SU-DHL-6 (cell line): Measurements from ENCODE around the gene SLC6A2.

Experiments
- H2AFZ ChIP-seq: fragments of 200-600 bp; sonication (generic); 2 replicates; pipeline ENCODE4 v1.6.1; 2014; ENCODE audit warnings: low read depth, mild to moderate bottlenecking, moderate library complexity, mixed read lengths, antibody characterized with exemption, low read length; ENCODE audit not compliant: severe bottlenecking
- H3F3A ChIP-seq: fragments of 200-600 bp; shearing (Covaris generic); 2 replicates; pipeline ENCODE4 v1.6.0; 2016; ENCODE audit warnings: antibody characterized with exemption, mild to moderate bottlenecking; ENCODE audit not compliant: insufficient read depth
- H3K27ac ChIP-seq: fragments of 200-600 bp; sonication (generic); 2 replicates; pipeline ENCODE4 v1.5.1; 2016; ENCODE audit warnings: low read depth, mild to moderate bottlenecking, low read length, moderate library complexity, mixed read lengths
- H3K27me3 ChIP-seq: fragments of 200-600 bp; sonication (generic), shearing (Covaris generic); 2 replicates; pipeline ENCODE4 v1.6.0; 2014; ENCODE audit warnings: mild to moderate bottlenecking, low read length
- H3K36me3 ChIP-seq: fragments of 200-600 bp; sonication (generic); 2 replicates; pipeline ENCODE4 v1.6.1; 2014; ENCODE audit warnings: mild to moderate bottlenecking, low read length, mixed read lengths
- H3K4me2 ChIP-seq: fragments of 300-600, 200-600 bp; shearing (Covaris generic), sonication (generic); 2 replicates; pipeline ENCODE4 v1.6.0; 2014; ENCODE audit warnings: low read length, low read depth, mild to moderate bottlenecking; ENCODE audit not compliant: poor library complexity, severe bottlenecking
- H3K4me3 ChIP-seq: fragments of 200-600 bp; sonication (generic); 2 replicates; pipeline ENCODE4 v1.5.1; 2014; ENCODE audit warnings: antibody characterized with exemption, low read length, mild to moderate bottlenecking, mixed read lengths; ENCODE audit not compliant: insufficient read depth, poor library complexity, severe bottlenecking
- H3K79me2 ChIP-seq: fragments of 200-600 bp; sonication (generic); 2 replicates; pipeline ENCODE4 v1.6.1; 2014; ENCODE audit warnings: mild to moderate bottlenecking, low read length, moderate library complexity; ENCODE audit not compliant: insufficient read depth
- H3K9ac ChIP-seq: fragments of 200-600 bp; sonication (generic); 2 replicates; pipeline ENCODE4 v1.7.0; 2014; ENCODE audit warnings: mild to moderate bottlenecking, low read length
- H3K9me2 ChIP-seq: fragments of 200-600 bp; sonication (generic); replicated peaks from 2 replicates; pipeline ENCODE4 v1.6.1; 2014; ENCODE audit warnings: low read length; ENCODE audit not compliant: insufficient read depth
- H3K9me3 ChIP-seq: fragments of 200-600 bp; sonication (generic); 2 replicates; pipeline ENCODE4 v1.6.1; 2014; ENCODE audit warnings: low read length, mixed read lengths; ENCODE audit not compliant: insufficient read depth
- H4K20me1 ChIP-seq: fragments of 200-600 bp; sonication (generic); 2 replicates; pipeline ENCODE4 v1.6.1; 2014; ENCODE audit warnings: low read depth, mild to moderate bottlenecking, antibody characterized with exemption, low read length, moderate library complexity, mixed read lengths
- CTCF ChIP-seq: fragments of 200-600 bp; sonication (generic); IDR thresholded peaks from one replicate; pipeline ENCODE4 v1.5.1; 2017; ENCODE audit warnings: antibody characterized with exemption, mild to moderate bottlenecking, low read length, moderate library complexity; ENCODE audit not compliant: insufficient read depth, poor library complexity, severe bottlenecking
- EZH2phosphoT487 ChIP-seq: fragments of 200-600 bp; sonication (generic), shearing (Covaris generic); conservative IDR thresholded peaks from 2 replicates; pipeline ENCODE4 v1.6.1; 2018; ENCODE audit warnings: mild to moderate bottlenecking, antibody characterized with exemption, low read length, moderate library complexity, mixed read lengths

The SLC6A2 gene

GRCh38 chr16:55663225-55663624, 7.4 kb downstream of the SLC6A2 start:
- H3K9me2 ChIP-seq: no peaks in the 10 kb centered on the region
- H3K4me2 ChIP-seq: no peak overlapping the region
- no peaks in the 10 kb centered on the region for H3K36me3 ChIP-seq
- no peaks in the 10 kb centered on the region for H4K20me1 ChIP-seq
- no peak overlapping the region for H3K9ac ChIP-seq
- H3K27me3 ChIP-seq: no peaks in the 10 kb centered on the region
- H3K79me2 ChIP-seq: no peaks in the 10 kb centered on the region
- no peaks in the 10 kb centered on the region for H3F3A ChIP-seq
- H2AFZ ChIP-seq: no peak overlapping the region
- H3K4me3 ChIP-seq: no peak overlapping the region
- H3K27ac ChIP-seq: no peak overlapping the region
- H3K9me3 ChIP-seq: no peaks in the 10 kb centered on the region
- TF ChIP-seq EZH2phosphoT487 (no peak), CTCF (no peak)

- no peak overlapping the region for H2AFZ ChIP-seq
- no peaks in the 10 kb centered on the region for H3K79me2 ChIP-seq
- H3K27me3 ChIP-seq: no peaks in the 10 kb centered on the region
- H3K9me2 ChIP-seq: no peaks in the 10 kb centered on the region
- no peak overlapping the region for H3K4me3 ChIP-seq
- H3F3A ChIP-seq: no peaks in the 10 kb centered on the region
- H3K9me3 ChIP-seq: no peaks in the 10 kb centered on the region
- no peak for TF ChIP-seq CTCF
- TF ChIP-seq EZH2phosphoT487: no peak
- no peaks in the 10 kb centered on the region for H4K20me1 ChIP-seq
- no peak overlapping the region for H3K9ac ChIP-seq
- H3K27ac ChIP-seq: no peak overlapping the region
- H3K4me2 ChIP-seq: no peak overlapping the region
- no peaks in the 10 kb centered on the region for H3K36me3 ChIP-seq
These were observed 8.2 kb downstream of the SLC6A2 start for GRCh38 chr16:55663765-55664677.

GRCh38 chr16:55664786-55665407, 9.1 kb downstream of the SLC6A2 start:
- H3K27me3 ChIP-seq: no peaks in the 10 kb centered on the region
- H3K9ac ChIP-seq: no peak overlapping the region
- H3K36me3 ChIP-seq: no peaks in the 10 kb centered on the region
- no peak overlapping the region for H3K4me3 ChIP-seq
- H3K9me2 ChIP-seq: no peaks in the 10 kb centered on the region
- no peak overlapping the region for H3K4me2 ChIP-seq
- H2AFZ ChIP-seq: no peak overlapping the region
- H3K27ac ChIP-seq: no peak overlapping the region
- no peaks in the 10 kb centered on the region for H4K20me1 ChIP-seq
- TF ChIP-seq EZH2phosphoT487 (no peak), CTCF (no peak)
- no peaks in the 10 kb centered on the region for H3K79me2 ChIP-seq
- no peaks in the 10 kb centered on the region for H3F3A ChIP-seq
- no peaks in the 10 kb centered on the region for H3K9me3 ChIP-seq
